GM19099 (cell line): Measurements from ENCODE around the gene HOXD10.

Source experiments
- POLR2A ChIP-seq: IDR thresholded peaks from 3 replicates; pipeline ENCODE4 v1.6.1; 2011; ENCODE audit warnings: low read depth; ENCODE audit not compliant: insufficient read length; ENCODE audit errors: extremely low read depth

Gene HOXD10

GRCh38 chr2:176139661-176140512 lies 23.3 kb downstream of the HOXD10 start:
- TF ChIP-seq POLR2A = no peak

- TF ChIP-seq POLR2A = no peak
These were observed 24.1 kb downstream of the HOXD10 start for GRCh38 chr2:176140513-176141317.

GRCh38 chr2:176142281-176142680 lies 25.7 kb downstream of the HOXD10 start:
- no peak for TF ChIP-seq POLR2A

- no peak for TF ChIP-seq POLR2A
These were observed 28.7 kb downstream of the HOXD10 start for GRCh38 chr2:176145085-176145969.

GRCh38 chr2:176146101-176146500 lies 29.5 kb downstream of the HOXD10 start:
- TF ChIP-seq POLR2A = no peak

- no peak for TF ChIP-seq POLR2A
These were observed 30.1 kb downstream of the HOXD10 start for GRCh38 chr2:176146645-176147044.

- no peak for TF ChIP-seq POLR2A
These were observed 30.7 kb downstream of the HOXD10 start for GRCh38 chr2:176147210-176147799.

- no peak for TF ChIP-seq POLR2A
These were observed 31.4 kb downstream of the HOXD10 start for GRCh38 chr2:176147800-176148496.

GRCh38 chr2:176148751-176149421 lies 32.3 kb downstream of the HOXD10 start:
- TF ChIP-seq POLR2A = no peak

GRCh38 chr2:176149481-176149938 lies 32.9 kb downstream of the HOXD10 start:
- TF ChIP-seq POLR2A = no peak

GRCh38 chr2:176149939-176150583 lies 33.5 kb downstream of the HOXD10 start:
- no peak for TF ChIP-seq POLR2A

GRCh38 chr2:176150584-176151441 lies 34.2 kb downstream of the HOXD10 start:
- TF ChIP-seq POLR2A = no peak
